ENCODE data around the gene OAT.

The OAT gene

GRCh38 chr10:124403548-124403947 lies 15.2 kb downstream of the OAT start:
- peak; percentile 48 to 56 for DNase-seq (ENCODE audit: low read depth in 2 of 2)

GRCh38 chr10:124402273-124402672 lies 16.4 kb downstream of the OAT start:
- DNase-seq (ENCODE audit: low read depth in 2 of 2): no peak

GRCh38 chr10:124401633-124402032 lies 17.1 kb downstream of the OAT start:
- DNase-seq (ENCODE audit: low read depth in 2 of 2): no peak

GRCh38 chr10:124394583-124394982 lies 24.1 kb downstream of the OAT start:
- no peak for DNase-seq (ENCODE audit: low read depth in 2 of 2)

GRCh38 chr10:124392626-124393342 lies 25.9 kb downstream of the OAT start:
- DNase-seq (ENCODE audit: low read depth in 2 of 2): no peak

GRCh38 chr10:124390471-124391187 lies 28.1 kb downstream of the OAT start:
- DNase-seq (ENCODE audit: low read depth in 2 of 2): no peak

GRCh38 chr10:124389613-124390361 lies 28.9 kb downstream of the OAT start:
- DNase-seq (ENCODE audit: low read depth in 2 of 2): no peak

- DNase-seq (ENCODE audit: low read depth in 2 of 2): peak; percentile 56 to 58
Observed at GRCh38 chr10:124388823-124389612, 29.7 kb downstream of the OAT start.

GRCh38 chr10:124388476-124388822 lies 30.3 kb downstream of the OAT start:
- DNase-seq (ENCODE audit: low read depth in 2 of 2): no peak

GRCh38 chr10:124387078-124387874 lies 31.4 kb downstream of the OAT start:
- no peak for DNase-seq (ENCODE audit: low read depth in 2 of 2)

GRCh38 chr10:124386186-124387077 lies 32.3 kb downstream of the OAT start:
- DNase-seq (ENCODE audit: low read depth in 2 of 2): no peak

- DNase-seq (ENCODE audit: low read depth in 2 of 2): no peak
Observed at GRCh38 chr10:124385627-124386185, 33.0 kb downstream of the OAT start.

- no peak for DNase-seq (ENCODE audit: low read depth in 2 of 2)
Observed at GRCh38 chr10:124384591-124385190, 34.0 kb downstream of the OAT start.

- no peak for DNase-seq (ENCODE audit: low read depth in 2 of 2)
Observed at GRCh38 chr10:124384172-124384571, 34.6 kb downstream of the OAT start.

GRCh38 chr10:124383496-124383895 lies 35.2 kb downstream of the OAT start:
- no peak for DNase-seq (ENCODE audit: low read depth in 2 of 2)

GRCh38 chr10:124381011-124381611 lies 37.6 kb downstream of the OAT start:
- DNase-seq (ENCODE audit: low read depth in 2 of 2): no peak

GRCh38 chr10:124380256-124380995 lies 38.3 kb downstream of the OAT start:
- no peak for DNase-seq (ENCODE audit: low read depth in 2 of 2)

GRCh38 chr10:124379609-124380193 lies 39.0 kb downstream of the OAT start:
- no peak for DNase-seq (ENCODE audit: low read depth in 2 of 2)

All from fibroblast of skin of left quadriceps (primary cell).